SK-N-SH (cell line): ENCODE measurements around the gene VDAC1. TPM values are rescaled to one million over a fixed set of nuclear protein-coding genes. Genes with fewer than 3 reads are reported as not detected.

Source experiments
- CTCF ChIA-PET: fragments of 300-600, 350-600 bp; formaldehyde crosslinking; extraction: SDS; loops from one replicate; lab custom pipeline; 2021; lab: Yijun Ruan, JAX
- POLR2A ChIA-PET: fragments of 350-600 bp; sonication (Branson Sonifier 250); formaldehyde crosslinking; extraction: SDS; loops from one replicate; lab custom pipeline; 2020; ENCODE audit warnings: antibody characterized with exemption, inconsistent platforms; lab: Yijun Ruan, JAX
- DNase-seq: peaks from one replicate; pipeline ENCODE4 v3.0.0; 2012
- H2AFZ ChIP-seq: fragments of 200-600 bp; sonication (generic); 2 replicates; pipeline ENCODE4 v1.8.1; 2016; ENCODE audit warnings: antibody characterized with exemption, mild to moderate bottlenecking, low read depth
- H3F3A ChIP-seq: fragments of 200-600 bp; sonication (generic); replicated peaks from 2 replicates; pipeline ENCODE3; 2016; ENCODE audit warnings: antibody characterized with exemption, mild to moderate bottlenecking; ENCODE audit not compliant: insufficient read depth
- H3K27ac ChIP-seq, 2 experiments: fragments of 200-500 bp in 1 of 2; fragments of 200-600 bp in 1 of 2; sonication (Bioruptor generic) in 1 of 2; sonication (generic), shearing (Covaris generic) in 1 of 2; 2 replicates each; pipeline versions ENCODE4 v1.5.1 to v1.6.1; 2014 to 2016; ENCODE audit warnings: low read depth in 2 of 2, inconsistent platforms in 1 of 2, low read length in 1 of 2, mild to moderate bottlenecking in 1 of 2, mixed read lengths in 1 of 2
- H3K27me3 ChIP-seq: fragments of 200-600 bp; sonication (generic), shearing (Covaris generic); 2 replicates; pipeline ENCODE4 v1.6.1; 2016; ENCODE audit warnings: mixed run types; ENCODE audit not compliant: insufficient read depth
- H3K36me3 ChIP-seq, 2 experiments: fragments of 200-500 bp in 1 of 2; fragments of 200-600 bp in 1 of 2; sonication (Bioruptor generic) in 1 of 2; sonication (generic) in 1 of 2; replicated peaks in 1 of 2; 2 replicates each; pipeline versions ENCODE3 to v1.5.1; 2014 to 2016; ENCODE audit warnings: low read length in 1 of 2, mild to moderate bottlenecking in 1 of 2; ENCODE audit not compliant: insufficient read depth in 2 of 2, control insufficient read depth in 1 of 2
- H3K4me1 ChIP-seq, 2 experiments: fragments of 200-500 bp in 1 of 2; fragments of 200-600 bp in 1 of 2; sonication (Bioruptor generic) in 1 of 2; sonication (generic), shearing (Covaris generic) in 1 of 2; 2 replicates each; pipeline versions ENCODE4 v1.5.1 to v1.6.1; 2014 to 2016; ENCODE audit warnings: low read depth in 1 of 2, low read length in 1 of 2, mixed run types in 1 of 2; ENCODE audit not compliant: insufficient read depth in 2 of 2, control insufficient read depth in 1 of 2
- H3K4me2 ChIP-seq: fragments of 200-600 bp; sonication (generic), shearing (Covaris generic); 2 replicates; pipeline ENCODE4 v1.6.1; 2017; ENCODE audit warnings: mixed run types
- H3K4me3 ChIP-seq, 2 experiments: fragments of 200-500 bp in 1 of 2; fragments of 200-600 bp in 1 of 2; sonication (Bioruptor generic) in 1 of 2; sonication (generic), shearing (Covaris generic) in 1 of 2; 2 replicates each; pipeline versions ENCODE4 v1.5.1 to v1.8.1; 2014 to 2016; ENCODE audit warnings: low read depth in 2 of 2, inconsistent platforms in 1 of 2, low read length in 1 of 2, mild to moderate bottlenecking in 1 of 2, mixed read lengths in 1 of 2, moderate library complexity in 1 of 2
- H3K79me2 ChIP-seq: fragments of 200-600 bp; sonication (generic); 2 replicates; pipeline ENCODE4 v1.8.1; 2017; ENCODE audit warnings: mild to moderate bottlenecking; ENCODE audit not compliant: insufficient read depth
- H3K9ac ChIP-seq: fragments of 200-600 bp; sonication (generic); 2 replicates; pipeline ENCODE4 v1.6.1; 2017; ENCODE audit warnings: mixed run types
- H3K9me2 ChIP-seq: fragments of 200-600 bp; sonication (generic); 2 replicates; pipeline ENCODE4 v1.6.1; 2017; ENCODE audit warnings: mixed run types
- H3K9me3 ChIP-seq: fragments of 200-600 bp; sonication (generic); 2 replicates; pipeline ENCODE4 v1.6.1; 2017; ENCODE audit warnings: mixed run types, mild to moderate bottlenecking, moderate library complexity
- H4K20me1 ChIP-seq: fragments of 200-600 bp; sonication (generic); 2 replicates; pipeline ENCODE4 v1.6.1; 2017; ENCODE audit warnings: mild to moderate bottlenecking, mixed run types; ENCODE audit not compliant: insufficient read depth
- ELF1 ChIP-seq: IDR thresholded peaks from 2 replicates; pipeline ENCODE4 v1.4.0; 2012
- EP300 ChIP-seq, 2 experiments: IDR thresholded peaks; 2 replicates each; pipeline versions ENCODE4 v1.4.0 to v1.6.1; 2012; ENCODE audit warnings: borderline replicate concordance in 1 of 2, low read depth in 1 of 2, low read length in 1 of 2
- EZH2phosphoT487 ChIP-seq: fragments of 200-600 bp; sonication (generic); IDR thresholded peaks from 2 replicates; pipeline ENCODE4 v1.6.1; 2017; ENCODE audit warnings: low read depth, mixed run types, mild to moderate bottlenecking, antibody characterized with exemption, moderate library complexity, borderline replicate concordance
- GABPA ChIP-seq: IDR thresholded peaks from 2 replicates; pipeline ENCODE4 v1.4.0; 2012; ENCODE audit warnings: low read depth, mild to moderate bottlenecking
- GATA2 ChIP-seq: sonication (generic); formaldehyde crosslinking; IDR thresholded peaks from 2 replicates; pipeline ENCODE4 v1.5.0; 2020; ENCODE audit warnings: mild to moderate bottlenecking, missing genetic modification reagents
- JUND ChIP-seq: IDR thresholded peaks from 2 replicates; pipeline ENCODE4 v1.4.0; 2012
- MXI1 ChIP-seq: IDR thresholded peaks from 2 replicates; pipeline ENCODE4 v1.6.1; 2012; ENCODE audit warnings: mild to moderate bottlenecking, low read depth, low read length, improper control_type of control experiment
- NFIC ChIP-seq: IDR thresholded peaks from 2 replicates; pipeline ENCODE4 v1.4.0; 2012; ENCODE audit warnings: borderline replicate concordance
- PBX3 ChIP-seq: IDR thresholded peaks from 2 replicates; pipeline ENCODE4; 2012
- POLR2AphosphoS5 ChIP-seq: IDR thresholded peaks from 2 replicates; pipeline ENCODE4 v1.6.1; 2012; ENCODE audit warnings: low read depth, low read length
- RAD21 ChIP-seq: IDR thresholded peaks from 2 replicates; pipeline ENCODE4 v1.6.1; 2012; ENCODE audit warnings: mild to moderate bottlenecking, low read length
- REST ChIP-seq: IDR thresholded peaks from 2 replicates; pipeline ENCODE4 v1.6.1; 2012; ENCODE audit warnings: mild to moderate bottlenecking, low read depth, low read length, moderate library complexity
- RFX5 ChIP-seq: IDR thresholded peaks from 2 replicates; pipeline ENCODE4 v1.6.1; 2012; ENCODE audit warnings: mild to moderate bottlenecking, improper control_type of control experiment, low read length
- SIN3A ChIP-seq: IDR thresholded peaks from 2 replicates; pipeline ENCODE4 v1.6.1; 2012; ENCODE audit warnings: low read depth, mild to moderate bottlenecking, low read length, moderate library complexity, borderline replicate concordance
- SMC3 ChIP-seq: IDR thresholded peaks from 2 replicates; pipeline ENCODE4 v1.6.1; 2012; ENCODE audit warnings: low read depth, low read length, improper control_type of control experiment
- YY1 ChIP-seq: IDR thresholded peaks from 2 replicates; pipeline ENCODE4 v1.4.0; 2012; ENCODE audit warnings: low read depth, mild to moderate bottlenecking
- WGBS: methylation state at CpG from one replicate; pipeline ENCODE4 v1.1.6; 2017; ENCODE audit warnings: low lambda C conversion rate; 5-methylcytosine and 5-hydroxymethylcytosine counted together
- polyA plus RNA-seq, 3 experiments: library from polyadenylated mRNA; depleted of rRNA; stranded (reverse); fragments of >200 nt; gene quantifications; 2 replicates each; pipeline ENCODE4 v1.2.3, GENCODE V29; 2012
- TF ChIP-seq, protein P1 (sequence below): IDR thresholded peaks from 2 replicates; pipeline ENCODE4 v1.4.0; 2012; ENCODE audit warnings: low read depth, borderline replicate concordance

VDAC1 gene
- polyA plus RNA-seq, 1 of the 3 experiments (the other 2 are of a cell fraction), result 166 TPM

DNA sequence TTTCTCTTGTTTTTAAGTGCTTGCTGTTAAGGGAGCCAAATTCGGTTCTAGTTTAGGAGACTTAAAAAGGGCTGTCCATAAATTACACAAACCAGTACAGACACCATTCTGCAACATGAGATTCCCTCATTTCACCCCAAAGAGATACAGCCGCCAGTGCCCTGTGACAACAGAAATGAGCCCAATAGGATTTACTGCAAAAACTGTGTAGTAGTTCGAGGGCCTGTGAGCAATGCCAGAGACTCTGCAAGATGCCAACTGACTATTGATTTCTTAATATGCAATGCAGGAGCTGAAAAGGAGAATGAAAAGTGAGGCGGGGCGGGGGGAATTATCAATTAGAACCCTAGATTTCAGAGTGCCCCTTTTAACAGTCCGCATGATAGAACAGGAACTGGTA lies 30.6 kb downstream of the VDAC1 start:
- peaks cover 37% of the 10 kb centered on the region for H3K79me2 ChIP-seq
- H3F3A ChIP-seq, result peaks cover 48% of the 10 kb centered on the region
- TF ChIP-seq, protein P1, sequence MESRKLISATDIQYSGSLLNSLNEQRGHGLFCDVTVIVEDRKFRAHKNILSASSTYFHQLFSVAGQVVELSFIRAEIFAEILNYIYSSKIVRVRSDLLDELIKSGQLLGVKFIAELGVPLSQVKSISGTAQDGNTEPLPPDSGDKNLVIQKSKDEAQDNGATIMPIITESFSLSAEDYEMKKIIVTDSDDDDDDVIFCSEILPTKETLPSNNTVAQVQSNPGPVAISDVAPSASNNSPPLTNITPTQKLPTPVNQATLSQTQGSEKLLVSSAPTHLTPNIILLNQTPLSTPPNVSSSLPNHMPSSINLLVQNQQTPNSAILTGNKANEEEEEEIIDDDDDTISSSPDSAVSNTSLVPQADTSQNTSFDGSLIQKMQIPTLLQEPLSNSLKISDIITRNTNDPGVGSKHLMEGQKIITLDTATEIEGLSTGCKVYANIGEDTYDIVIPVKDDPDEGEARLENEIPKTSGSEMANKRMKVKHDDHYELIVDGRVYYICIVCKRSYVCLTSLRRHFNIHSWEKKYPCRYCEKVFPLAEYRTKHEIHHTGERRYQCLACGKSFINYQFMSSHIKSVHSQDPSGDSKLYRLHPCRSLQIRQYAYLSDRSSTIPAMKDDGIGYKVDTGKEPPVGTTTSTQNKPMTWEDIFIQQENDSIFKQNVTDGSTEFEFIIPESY, result no peak
- TF ChIP-seq ELF1 (no peak), GATA2 (no peak), EZH2phosphoT487 (no peak), MXI1 (no peak), JUND (no peak), RFX5 (no peak), SMC3 (no peak), GABPA (no peak), EP300 (IDR thresholded peaks at IDR 0.05; ENCODE audit: borderline replicate concordance in 1 of 2, low read depth in 1 of 2, low read length in 1 of 2) (no peak)
- TF ChIP-seq, all 33 proteins: peak for 0
- ChIA-PET CTCF (interaction anchor here (1.2 kb wide), 1 partner anchor 23 kb away, joined by 3 read pairs; no protein-coding TSS in a partner anchor), POLR2A (no interaction called here)
- H3K27me3 ChIP-seq, result no peaks in the 10 kb centered on the region
- H3K9ac ChIP-seq, result no peak overlapping the region
- 92% methylated on average over 6 of the region's 6 CpGs for WGBS
- no peak overlapping the region for H3K27ac ChIP-seq
- H3K9me3 ChIP-seq, result no peaks in the 10 kb centered on the region
- H2AFZ ChIP-seq, result no peak overlapping the region
- H3K9me2 ChIP-seq, result no peaks in the 10 kb centered on the region
- no peak for DNase-seq
- H3K4me3 ChIP-seq, result no peak overlapping the region
- H3K36me3 ChIP-seq, result peaks cover 37 to 63% of the 10 kb centered on the region in 2 experiments
- H4K20me1 ChIP-seq, result no peaks in the 10 kb centered on the region
- no peak overlapping the region for H3K4me2 ChIP-seq
- H3K4me1 ChIP-seq, result peaks cover 0 to 18% of the 10 kb centered on the region in 2 experiments; a peak in 2 of 4 replicates

DNA sequence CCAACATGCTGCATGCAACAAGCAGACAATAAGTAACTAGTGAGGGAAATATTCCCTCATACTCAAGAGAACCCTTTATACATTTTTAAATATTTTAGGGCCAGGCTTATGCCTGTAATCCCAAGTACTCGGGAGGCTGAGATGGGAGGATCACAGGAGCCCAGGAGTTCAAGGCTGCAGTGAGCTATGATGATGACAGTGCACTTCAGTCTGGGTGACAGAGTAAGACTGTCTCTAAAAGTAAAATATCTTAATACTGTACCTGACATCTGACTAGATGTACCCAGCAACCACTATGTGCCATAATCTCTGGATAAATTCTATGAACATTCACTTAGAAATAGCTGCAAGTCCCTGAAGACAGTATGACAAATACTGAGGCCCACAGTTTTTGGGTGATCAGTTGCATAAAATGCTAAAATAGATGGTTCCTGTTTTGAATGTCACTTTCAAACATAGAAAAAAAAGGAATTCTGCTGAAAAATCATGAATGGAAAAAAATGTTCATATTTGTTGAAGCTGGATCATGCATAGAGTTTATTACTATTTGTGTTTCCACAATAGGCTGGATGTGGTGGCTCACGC lies 34.4 kb downstream of the VDAC1 start:
- H3K4me3 ChIP-seq, result no peak overlapping the region
- H3F3A ChIP-seq, result peaks cover 36% of the 10 kb centered on the region
- POLR2A ChIA-PET, result no interaction called here
- peak overlapping the region in 1 of 2 experiments; percentile 90; a peak in 2 of 4 replicates for H3K27ac ChIP-seq
- no peaks in the 10 kb centered on the region for H4K20me1 ChIP-seq
- 88% methylated on average over 2 of the region's 2 CpGs for WGBS
- peaks cover 29 to 39% of the 10 kb centered on the region in 2 experiments for H3K36me3 ChIP-seq
- TF ChIP-seq REST (no peak), ELF1 (no peak), YY1 (no peak), GABPA (no peak), NFIC (no peak), MXI1 (no peak), EZH2phosphoT487 (no peak), PBX3 (no peak), POLR2AphosphoS5 (no peak), RAD21 (no peak), JUND (no peak), RFX5 (no peak), SIN3A (no peak)
- TF ChIP-seq, all 33 proteins: peak for 0
- Histone ChIP-seq H3K9me3 (no peaks in the 10 kb centered on the region), H3K4me2 (no peak overlapping the region), H3K79me2 (peaks cover 39% of the 10 kb centered on the region), H3K9me2 (no peaks in the 10 kb centered on the region), H2AFZ (no peak overlapping the region), H3K9ac (no peak overlapping the region), H3K4me1 (peaks cover 8 to 13% of the 10 kb centered on the region in 2 experiments; a peak in 3 of 4 replicates), H3K27me3 (no peaks in the 10 kb centered on the region)
- CTCF ChIA-PET, result interaction anchor here (1.1 to 3.8 kb wide), 4 partner anchors 10 to 175 kb away, joined by 3 to 27 read pairs (median 5); no protein-coding TSS in a partner anchor
- no peak for DNase-seq
